Measurements from ENCODE around the gene CC2D1A. TPM values are rescaled to one million over a fixed set of nuclear protein-coding genes. Genes with fewer than 3 reads are reported as not detected.

The CC2D1A gene
- total RNA-seq = 10 to 100 TPM; 30.8 to 33.7 TPM
- 10 to 100 TPM; 25.0 to 34.3 (median 29.4) TPM for polyA plus RNA-seq (ENCODE audit: insufficient read length in 6 of 6)
- long read RNA-seq, donor 1, partial matches to known transcripts = 7 of 7 reads
- long read RNA-seq, donor 1, other reads (novel, unspliced or antisense) = 0 of 7 reads
- long read RNA-seq, donor 2, partial matches to known transcripts = 0 of 2 reads
- long read RNA-seq, donor 2, other reads (novel, unspliced or antisense) = 0 of 2 reads
- long read RNA-seq, donor 3, partial matches to known transcripts = 0 of 2 reads
- long read RNA-seq, donor 3, other reads (novel, unspliced or antisense) = 0 of 2 reads
- long read RNA-seq, donor 4, partial matches to known transcripts = 3 of 6 reads
- long read RNA-seq, donor 4, other reads (novel, unspliced or antisense) = 2 of 6 reads
- long read RNA-seq, donor 5, partial matches to known transcripts = 0 of 1 reads
- long read RNA-seq, donor 5, other reads (novel, unspliced or antisense) = 0 of 1 reads
- long read RNA-seq, donor 6, partial matches to known transcripts = 0 of 1 reads
- long read RNA-seq, donor 6, other reads (novel, unspliced or antisense) = 0 of 1 reads
- long read RNA-seq, donor 7 = 0 reads
- long read RNA-seq, donor 8, partial matches to known transcripts = 5 of 7 reads
- long read RNA-seq, donor 8, other reads (novel, unspliced or antisense) = 0 of 7 reads
- long read RNA-seq, donor 9 = 0 reads
- long read RNA-seq, donor 10, partial matches to known transcripts = 4 of 7 reads
- long read RNA-seq, donor 10, other reads (novel, unspliced or antisense) = 2 of 7 reads
- long read RNA-seq, donor 11 = 0 reads
- long read RNA-seq, donor 12, partial matches to known transcripts = 0 of 3 reads
- long read RNA-seq, donor 12, other reads (novel, unspliced or antisense) = 0 of 3 reads

- H3K27me3 ChIP-seq = no peaks in the 10 kb centered on the region
- no peaks in the 10 kb centered on the region for H3K9me3 ChIP-seq
- peaks cover 3 to 26% of the 10 kb centered on the region in 2 donors for H3K4me1 ChIP-seq
- H3K4me3 ChIP-seq = peak within 1 kb of the TSS; percentile 81 to 85
- peak; percentile 78 to 100 (median 94) for DNase-seq
- no peak for TF ChIP-seq CTCF (IDR thresholded peaks at IDR 0.05)
- peak within 1 kb of the TSS; percentile 72 to 83 for H3K27ac ChIP-seq
- H3K36me3 ChIP-seq = peaks cover 0 to 9% of the 10 kb centered on the region in 2 donors
- intact Hi-C loops (cut with DNase I) = no loop called here
- ATAC-seq = peak; percentile 100
Measured at GRCh38 chr19:13905634-13906520, at the start of gene CC2D1A, which contains the start of gene BRME1. TSS of gene CC2D1A (plus strand) at chr19:13906201. CDS start at chr19:13906442, 241 bp downstream. TSS of gene BRME1 (minus strand) at chr19:13906117. CDS start at chr19:13904892, 1,225 bp downstream.

GRCh38 chr19:13856497-13856896, 49.5 kb upstream of the CC2D1A start:
- no peak for TF ChIP-seq CTCF (IDR thresholded peaks at IDR 0.05)
- Histone ChIP-seq H3K4me3 (no peak overlapping the region), H3K4me1 (peaks cover 8 to 28% of the 10 kb centered on the region in 2 donors), H3K27ac (no peak overlapping the region), H3K27me3 (no peaks in the 10 kb centered on the region), H3K9me3 (no peaks in the 10 kb centered on the region), H3K36me3 (no peaks in the 10 kb centered on the region)
- ATAC-seq (no peak), DNase-seq (no peak)
- intact Hi-C loops (cut with DNase I) = no loop called here

GRCh38 chr19:13859361-13859880, 46.6 kb upstream of the CC2D1A start:
- H3K27me3 ChIP-seq = peaks cover 0 to 11% of the 10 kb centered on the region in 2 donors
- H3K27ac ChIP-seq = no peak overlapping the region
- H3K9me3 ChIP-seq = no peaks in the 10 kb centered on the region
- peaks cover 10 to 38% of the 10 kb centered on the region in 2 donors for H3K4me1 ChIP-seq
- intact Hi-C loops (cut with DNase I) = no loop called here
- DNase-seq = no peak
- H3K36me3 ChIP-seq = no peaks in the 10 kb centered on the region
- TF ChIP-seq CTCF (IDR thresholded peaks at IDR 0.05) = no peak
- no peak for ATAC-seq
- no peak overlapping the region for H3K4me3 ChIP-seq

- Histone ChIP-seq H3K36me3 (no peaks in the 10 kb centered on the region), H3K27me3 (peaks cover 0 to 24% of the 10 kb centered on the region in 2 donors), H3K9me3 (no peaks in the 10 kb centered on the region), H3K27ac (peak overlapping the region; percentile 88 to 95), H3K4me3 (peak overlapping the region in 1 of 2 donors; percentile 46), H3K4me1 (peaks cover 10 to 49% of the 10 kb centered on the region in 2 donors)
- no peak for TF ChIP-seq CTCF (IDR thresholded peaks at IDR 0.05)
- intact Hi-C loops (cut with DNase I) = loop anchor here (5.0 to 10.0 kb wide), 3 partner anchors 79 to 266 kb away; partner anchors contain the start of gene C19orf53 (in 1 of the 2)
- DNase-seq (no peak), ATAC-seq (no peak)
Measured at GRCh38 chr19:13860679-13861391, 45.2 kb upstream of the CC2D1A start.
